Ishikawa (cell line): ENCODE measurements around the gene CDH23.

ENCODE experiments used
- CEBPB ChIP-seq: IDR thresholded peaks from 2 replicates; pipeline ENCODE4 v1.6.1; 2012
- CREB1 ChIP-seq: IDR thresholded peaks from 2 replicates; pipeline ENCODE4 v1.6.1; 2012; ENCODE audit warnings: low read depth
- EGR1 ChIP-seq: IDR thresholded peaks from 2 replicates; pipeline ENCODE4 v1.6.1; 2012
- EP300 ChIP-seq: IDR thresholded peaks from 2 replicates; pipeline ENCODE4 v1.6.1; 2012; ENCODE audit warnings: borderline replicate concordance
- FOXM1 ChIP-seq: IDR thresholded peaks from 2 replicates; pipeline ENCODE4 v1.6.1; 2012; ENCODE audit warnings: low read depth, borderline replicate concordance
- NFIC ChIP-seq: IDR thresholded peaks from 2 replicates; pipeline ENCODE4 v1.6.1; 2012
- RAD21 ChIP-seq: IDR thresholded peaks from 2 replicates; pipeline ENCODE4 v1.6.1; 2012; ENCODE audit warnings: low read depth
- TAF1 ChIP-seq: IDR thresholded peaks from 2 replicates; pipeline ENCODE4 v1.6.1; 2012; ENCODE audit warnings: low read depth, mild to moderate bottlenecking
- TCF12 ChIP-seq: IDR thresholded peaks from 2 replicates; pipeline ENCODE4 v1.6.1; 2012; ENCODE audit warnings: low read depth
- TEAD4 ChIP-seq: IDR thresholded peaks from 2 replicates; pipeline ENCODE4 v1.6.1; 2012
- YY1 ChIP-seq: IDR thresholded peaks from 2 replicates; pipeline ENCODE4 v1.6.1; 2012; ENCODE audit warnings: low read depth
- ZBTB7A ChIP-seq: IDR thresholded peaks from 2 replicates; pipeline ENCODE4 v1.6.1; 2012; ENCODE audit warnings: low read depth
- TF ChIP-seq, protein P1 (sequence below): IDR thresholded peaks from 2 replicates; pipeline ENCODE4 v1.6.1; 2012; ENCODE audit warnings: low read depth, mild to moderate bottlenecking
- TF ChIP-seq, protein P2 (sequence below): IDR thresholded peaks from 2 replicates; pipeline ENCODE4 v1.6.1; 2012
- TF ChIP-seq, protein P3 (sequence below): IDR thresholded peaks from 2 replicates; pipeline ENCODE4 v1.6.1; 2012

Gene CDH23

DNA sequence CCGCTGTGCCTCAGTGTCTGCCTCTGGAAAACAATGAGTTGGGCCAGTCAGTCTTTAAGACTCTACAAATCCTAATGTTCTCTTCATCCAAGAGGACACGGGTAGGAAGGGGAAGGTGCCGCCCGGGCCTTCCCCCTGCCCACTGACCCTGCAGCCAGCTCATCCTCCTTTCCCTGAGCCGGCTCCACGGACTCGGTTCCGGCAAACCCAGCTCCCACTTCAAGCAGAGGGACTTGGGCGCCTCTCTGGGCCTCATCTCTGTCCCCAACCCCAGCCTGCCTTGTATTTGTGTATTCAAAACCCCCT lies 227.2 kb downstream of the CDH23 start:
- TF ChIP-seq TEAD4 (no peak), NFIC (no peak), CREB1 (no peak), TCF12 (no peak), CEBPB (no peak), EP300 (no peak), ZBTB7A (no peak), YY1 (no peak)
- TF ChIP-seq, protein P1, sequence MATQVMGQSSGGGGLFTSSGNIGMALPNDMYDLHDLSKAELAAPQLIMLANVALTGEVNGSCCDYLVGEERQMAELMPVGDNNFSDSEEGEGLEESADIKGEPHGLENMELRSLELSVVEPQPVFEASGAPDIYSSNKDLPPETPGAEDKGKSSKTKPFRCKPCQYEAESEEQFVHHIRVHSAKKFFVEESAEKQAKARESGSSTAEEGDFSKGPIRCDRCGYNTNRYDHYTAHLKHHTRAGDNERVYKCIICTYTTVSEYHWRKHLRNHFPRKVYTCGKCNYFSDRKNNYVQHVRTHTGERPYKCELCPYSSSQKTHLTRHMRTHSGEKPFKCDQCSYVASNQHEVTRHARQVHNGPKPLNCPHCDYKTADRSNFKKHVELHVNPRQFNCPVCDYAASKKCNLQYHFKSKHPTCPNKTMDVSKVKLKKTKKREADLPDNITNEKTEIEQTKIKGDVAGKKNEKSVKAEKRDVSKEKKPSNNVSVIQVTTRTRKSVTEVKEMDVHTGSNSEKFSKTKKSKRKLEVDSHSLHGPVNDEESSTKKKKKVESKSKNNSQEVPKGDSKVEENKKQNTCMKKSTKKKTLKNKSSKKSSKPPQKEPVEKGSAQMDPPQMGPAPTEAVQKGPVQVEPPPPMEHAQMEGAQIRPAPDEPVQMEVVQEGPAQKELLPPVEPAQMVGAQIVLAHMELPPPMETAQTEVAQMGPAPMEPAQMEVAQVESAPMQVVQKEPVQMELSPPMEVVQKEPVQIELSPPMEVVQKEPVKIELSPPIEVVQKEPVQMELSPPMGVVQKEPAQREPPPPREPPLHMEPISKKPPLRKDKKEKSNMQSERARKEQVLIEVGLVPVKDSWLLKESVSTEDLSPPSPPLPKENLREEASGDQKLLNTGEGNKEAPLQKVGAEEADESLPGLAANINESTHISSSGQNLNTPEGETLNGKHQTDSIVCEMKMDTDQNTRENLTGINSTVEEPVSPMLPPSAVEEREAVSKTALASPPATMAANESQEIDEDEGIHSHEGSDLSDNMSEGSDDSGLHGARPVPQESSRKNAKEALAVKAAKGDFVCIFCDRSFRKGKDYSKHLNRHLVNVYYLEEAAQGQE: no peak
- TF ChIP-seq, protein P2, sequence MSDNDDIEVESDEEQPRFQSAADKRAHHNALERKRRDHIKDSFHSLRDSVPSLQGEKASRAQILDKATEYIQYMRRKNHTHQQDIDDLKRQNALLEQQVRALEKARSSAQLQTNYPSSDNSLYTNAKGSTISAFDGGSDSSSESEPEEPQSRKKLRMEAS: no peak
- TF ChIP-seq, protein P3, sequence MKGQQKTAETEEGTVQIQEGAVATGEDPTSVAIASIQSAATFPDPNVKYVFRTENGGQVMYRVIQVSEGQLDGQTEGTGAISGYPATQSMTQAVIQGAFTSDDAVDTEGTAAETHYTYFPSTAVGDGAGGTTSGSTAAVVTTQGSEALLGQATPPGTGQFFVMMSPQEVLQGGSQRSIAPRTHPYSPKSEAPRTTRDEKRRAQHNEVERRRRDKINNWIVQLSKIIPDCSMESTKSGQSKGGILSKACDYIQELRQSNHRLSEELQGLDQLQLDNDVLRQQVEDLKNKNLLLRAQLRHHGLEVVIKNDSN: no peak

DNA sequence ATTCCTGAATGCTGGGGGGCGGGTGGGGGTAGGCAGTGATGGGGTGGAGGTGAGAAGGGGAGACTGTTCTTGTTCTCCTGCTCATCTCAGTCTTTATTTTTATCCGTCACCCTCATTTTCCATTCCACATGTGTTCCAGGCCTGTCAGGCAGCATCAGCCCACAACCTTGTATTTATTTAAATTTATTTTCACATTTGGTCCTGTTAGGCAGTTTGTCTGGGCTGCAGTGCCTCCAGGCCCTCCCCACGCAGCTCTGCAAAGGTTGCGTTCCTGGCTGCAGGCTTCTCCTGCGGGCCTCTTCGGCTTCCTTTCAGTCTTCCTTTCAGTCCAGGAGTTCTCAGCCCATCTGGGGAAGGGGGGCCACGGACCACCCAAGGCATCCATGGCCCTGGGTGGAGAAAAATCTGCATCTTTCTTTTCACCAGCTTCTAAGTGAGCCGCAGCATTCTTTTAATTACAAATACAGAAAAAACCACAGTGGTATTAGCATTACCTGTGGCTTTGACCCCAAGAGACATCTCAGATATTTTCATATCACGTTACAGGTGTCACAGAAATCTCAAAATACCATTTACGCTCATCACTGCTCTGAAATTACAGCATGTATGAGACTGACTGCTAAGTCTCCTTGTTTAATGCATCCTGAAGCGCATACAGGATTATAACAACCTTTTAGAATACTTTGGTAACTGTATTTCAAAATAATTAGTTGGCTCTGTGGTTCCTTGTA lies 228.9 kb downstream of the CDH23 start:
- no peak for TF ChIP-seq FOXM1
- TF ChIP-seq TCF12: no peak
- TF ChIP-seq YY1: no peak
- no peak for TF ChIP-seq TEAD4
- TF ChIP-seq RAD21: no peak
- TF ChIP-seq, protein P3: no peak
- TF ChIP-seq, protein P1: no peak
- no peak for TF ChIP-seq TAF1
- TF ChIP-seq, protein P2: no peak
- TF ChIP-seq NFIC: no peak

DNA sequence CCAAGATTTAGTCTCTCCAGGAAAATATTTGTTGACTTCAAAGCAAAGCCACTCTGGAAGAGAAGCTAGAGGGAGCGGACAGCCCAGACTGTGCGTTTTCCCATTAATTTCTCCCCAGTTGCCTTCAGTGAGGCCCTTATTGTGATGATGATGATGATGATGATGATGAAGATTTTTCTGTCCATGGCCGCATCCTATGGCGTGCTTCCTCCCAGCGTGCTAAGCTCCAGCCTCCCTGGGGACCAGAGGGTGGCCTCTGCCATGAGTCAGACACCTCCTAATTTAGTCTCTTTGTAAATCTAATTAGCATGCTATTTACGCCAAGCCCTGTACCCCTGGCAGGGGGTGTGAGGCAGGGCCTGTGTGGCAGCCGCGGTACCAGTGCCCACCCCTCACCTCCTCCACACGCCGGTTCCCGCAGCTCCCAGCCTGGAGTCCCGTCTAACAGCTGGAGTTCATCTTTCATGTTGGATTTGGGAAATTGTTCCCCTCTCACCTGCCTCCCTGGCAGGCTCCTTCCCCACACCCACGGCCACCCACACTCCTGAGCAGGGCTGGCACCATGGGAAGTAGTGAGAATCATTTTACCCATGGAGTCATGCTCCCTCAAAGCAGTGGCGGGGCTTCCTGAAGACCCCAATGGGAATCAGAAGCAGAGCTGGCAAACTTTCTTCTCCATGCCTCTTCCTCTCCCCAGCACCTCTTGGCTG lies 230.7 kb downstream of the CDH23 start:
- TF ChIP-seq EGR1 (no peak), NFIC (no peak), EP300 (no peak), CEBPB (no peak), RAD21 (no peak), TAF1 (no peak), TEAD4 (no peak)
- TF ChIP-seq, protein P2: no peak
- TF ChIP-seq, protein P3: no peak

DNA sequence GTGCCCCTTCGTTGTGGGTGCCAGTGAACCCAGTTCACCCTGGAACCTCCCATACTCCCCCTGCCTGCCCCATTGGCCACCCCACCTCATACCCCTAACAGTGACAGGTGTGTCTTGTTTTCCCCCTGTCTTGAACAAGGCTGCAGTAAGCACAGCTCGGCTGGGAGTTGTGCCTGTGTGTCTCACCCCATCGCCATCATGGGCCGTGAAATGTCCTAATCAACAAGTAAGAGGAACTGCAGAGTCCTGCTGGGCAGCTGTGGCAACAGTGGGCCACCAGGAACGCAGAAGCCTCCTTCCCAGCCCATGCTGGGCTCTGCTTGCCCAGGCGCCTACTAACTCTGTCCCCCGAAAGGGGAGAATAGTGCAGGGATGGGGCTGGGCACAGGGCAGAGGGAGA lies 231.2 kb downstream of the CDH23 start:
- TF ChIP-seq TEAD4 (no peak), ZBTB7A (no peak), CEBPB (no peak), RAD21 (no peak), FOXM1 (no peak), TCF12 (no peak), YY1 (no peak), EGR1 (no peak), NFIC (no peak), EP300 (no peak), TAF1 (no peak)
- TF ChIP-seq, protein P2: no peak
- TF ChIP-seq, protein P3: no peak
